Measurements from ENCODE around the gene FLYWCH1.
"Not testable (repeated sequence)": the region's sequence is repeated elsewhere in the genome, so short reads cannot be mapped to it uniquely, and the experiment has no call there.

The FLYWCH1 gene

GRCh38 chr16:2927010-2927646, 15.4 kb downstream of the FLYWCH1 start:
- Histone ChIP-seq H4K20me1 (ENCODE audit: insufficient read depth, low read length) (no peaks in the 10 kb centered on the region; the same call in 1 of the 2 replicates), H3K27me3 (ENCODE audit: insufficient read depth, low read length, poor library complexity) (no peaks in the 10 kb centered on the region), H3K9ac (ENCODE audit: low read depth, low read length) (no peak overlapping the region), H3K4me2 (ENCODE audit: insufficient read depth, low read length) (peak overlapping the region; percentile 46), H3K27ac (ENCODE audit: low read length) (no peak overlapping the region), H3K9me3 (ENCODE audit: insufficient read depth, low read length, severe bottlenecking) (no peaks in the 10 kb centered on the region), H3K79me2 (ENCODE audit: insufficient read depth, low read length) (no peaks in the 10 kb centered on the region; the same call in 1 of the 2 replicates), H3K36me3 (ENCODE audit: insufficient read depth, low read length) (peaks cover 33% of the 10 kb centered on the region), H3K4me3 (ENCODE audit: low read depth in 1 of 2, low read length in 2 of 2) (no peak overlapping the region; a peak in 1 of 4 replicates), H2AFZ (ENCODE audit: low read depth, low read length) (peak overlapping the region; percentile 37; the same call in 1 of the 2 replicates), H3K4me1 (ENCODE audit: insufficient read depth, low read length) (peaks cover 10% of the 10 kb centered on the region)
- DNase-seq (peak; percentile 88), ATAC-seq (ENCODE audit: insufficient read depth, low read depth) (peak; percentile 98)
- TF ChIP-seq CTCF (IDR thresholded peaks at IDR 0.05; ENCODE audit: borderline replicate concordance, extremely low read depth, low read length, poor library complexity, severe bottlenecking) (peak; percentile 98), EZH2 (IDR thresholded peaks at IDR 0.05; ENCODE audit: borderline replicate concordance, low read depth, low read length, severe bottlenecking) (no peak)

GRCh38 chr16:2928151-2928550, 16.4 kb downstream of the FLYWCH1 start:
- not testable (repeated sequence) for H3K9me3 ChIP-seq (ENCODE audit: insufficient read depth, low read length, severe bottlenecking); H3K79me2 ChIP-seq (ENCODE audit: insufficient read depth, low read length); H3K4me2 ChIP-seq (ENCODE audit: insufficient read depth, low read length); H2AFZ ChIP-seq (ENCODE audit: low read depth, low read length); H3K9ac ChIP-seq (ENCODE audit: low read depth, low read length); H3K27ac ChIP-seq (ENCODE audit: low read length); ATAC-seq (ENCODE audit: insufficient read depth, low read depth); H3K27me3 ChIP-seq (ENCODE audit: insufficient read depth, low read length, poor library complexity); H3K4me1 ChIP-seq (ENCODE audit: insufficient read depth, low read length); H4K20me1 ChIP-seq (ENCODE audit: insufficient read depth, low read length); DNase-seq; H3K4me3 ChIP-seq (ENCODE audit: low read depth in 1 of 2, low read length in 2 of 2)
- peaks cover 30% of the 10 kb centered on the region for H3K36me3 ChIP-seq (ENCODE audit: insufficient read depth, low read length)

- H3K9me3 ChIP-seq (ENCODE audit: insufficient read depth, low read length, severe bottlenecking), result no peaks in the 10 kb centered on the region
- H3K4me1 ChIP-seq (ENCODE audit: insufficient read depth, low read length), result peaks cover 10% of the 10 kb centered on the region
- no peak overlapping the region for H3K4me2 ChIP-seq (ENCODE audit: insufficient read depth, low read length)
- no peaks in the 10 kb centered on the region for H3K27me3 ChIP-seq (ENCODE audit: insufficient read depth, low read length, poor library complexity)
- H4K20me1 ChIP-seq (ENCODE audit: insufficient read depth, low read length), result no peaks in the 10 kb centered on the region; the same call in none of the 2 replicates
- DNase-seq, result no peak
- no peak overlapping the region for H2AFZ ChIP-seq (ENCODE audit: low read depth, low read length)
- no peak overlapping the region for H3K9ac ChIP-seq (ENCODE audit: low read depth, low read length)
- ATAC-seq (ENCODE audit: insufficient read depth, low read depth), result no peak
- H3K36me3 ChIP-seq (ENCODE audit: insufficient read depth, low read length), result peaks cover 36% of the 10 kb centered on the region
- no peaks in the 10 kb centered on the region for H3K79me2 ChIP-seq (ENCODE audit: insufficient read depth, low read length)
- no peak overlapping the region for H3K27ac ChIP-seq (ENCODE audit: low read length)
- H3K4me3 ChIP-seq (ENCODE audit: low read depth in 1 of 2, low read length in 2 of 2), result no peak overlapping the region
- TF ChIP-seq CTCF (IDR thresholded peaks at IDR 0.05; ENCODE audit: borderline replicate concordance, extremely low read depth, low read length, poor library complexity, severe bottlenecking), result no peak
- TF ChIP-seq EZH2 (IDR thresholded peaks at IDR 0.05; ENCODE audit: borderline replicate concordance, low read depth, low read length, severe bottlenecking), result no peak
Measured at GRCh38 chr16:2928796-2929195, 17.1 kb downstream of the FLYWCH1 start.

DNA sequence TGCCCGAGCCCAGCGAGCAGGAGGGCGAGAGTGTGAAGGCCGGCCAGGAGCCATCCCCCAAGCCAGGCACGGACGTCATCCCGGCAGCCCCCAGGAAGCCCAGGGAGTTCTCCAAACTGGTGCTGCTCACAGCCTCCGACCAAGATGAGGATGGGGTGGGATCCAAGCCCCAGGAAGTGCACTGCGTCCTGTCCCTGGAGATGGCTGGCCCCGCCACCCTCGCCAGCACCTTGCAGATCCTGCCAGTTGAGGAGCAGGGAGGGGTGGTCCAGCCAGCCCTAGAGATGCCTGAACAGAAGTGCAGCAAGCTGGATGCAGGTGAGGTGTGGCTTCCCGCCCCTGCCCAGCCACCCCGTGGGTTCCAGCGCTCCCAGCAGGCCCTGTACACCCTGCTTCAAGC, 18.0 kb downstream of the FLYWCH1 start:
- Histone ChIP-seq H3K4me1 (ENCODE audit: insufficient read depth, low read length) (peaks cover 10% of the 10 kb centered on the region), H3K27me3 (ENCODE audit: insufficient read depth, low read length, poor library complexity) (no peaks in the 10 kb centered on the region), H3K27ac (ENCODE audit: low read length) (no peak overlapping the region), H3K9ac (ENCODE audit: low read depth, low read length) (no peak overlapping the region), H3K79me2 (ENCODE audit: insufficient read depth, low read length) (no peaks in the 10 kb centered on the region), H3K9me3 (ENCODE audit: insufficient read depth, low read length, severe bottlenecking) (no peaks in the 10 kb centered on the region), H3K36me3 (ENCODE audit: insufficient read depth, low read length) (peaks cover 42% of the 10 kb centered on the region), H2AFZ (ENCODE audit: low read depth, low read length) (no peak overlapping the region), H3K4me3 (ENCODE audit: low read depth in 1 of 2, low read length in 2 of 2) (no peak overlapping the region), H4K20me1 (ENCODE audit: insufficient read depth, low read length) (no peaks in the 10 kb centered on the region; the same call in none of the 2 replicates), H3K4me2 (ENCODE audit: insufficient read depth, low read length) (no peak overlapping the region)
- DNase-seq (no peak), ATAC-seq (ENCODE audit: insufficient read depth, low read depth) (no peak)
- TF ChIP-seq EZH2 (IDR thresholded peaks at IDR 0.05; ENCODE audit: borderline replicate concordance, low read depth, low read length, severe bottlenecking), result no peak
- no peak for TF ChIP-seq CTCF (IDR thresholded peaks at IDR 0.05; ENCODE audit: borderline replicate concordance, extremely low read depth, low read length, poor library complexity, severe bottlenecking)

Data from DND-41 (cell line).